Upper lobe of left lung (tissue), 6 donors: ENCODE measurements around the gene PCSK6. TPM values are rescaled to one million over a fixed set of nuclear protein-coding genes. Genes with fewer than 3 reads are reported as not detected.
A peak's percentile ranks its signal among the peaks of the same experiment; 100 is the strongest.

ENCODE experiments used
- ATAC-seq, 2 donors: fragments of 200-7000 bp; cut with Tn5 transposase; one replicate each; pipeline ENCODE4 v1.9.1; 2022; ENCODE audit warnings: mild to moderate bottlenecking in 2 of 2, moderate library complexity in 2 of 2; ENCODE audit not compliant: low FRiP score in 2 of 2
- DNase-seq, 2 donors: peaks; one replicate each; pipeline ENCODE4 v3.0.0-alpha.2; 2019 to 2020
- H3K27ac ChIP-seq, 4 donors: fragments of 200-600 bp; sonication (generic); one replicate each; pipeline ENCODE4 v1.5.1; 2016 to 2019
- H3K27me3 ChIP-seq, 4 donors: fragments of 200-600 bp; sonication (generic); one replicate each; pipeline ENCODE4 v1.5.1; 2017 to 2019
- H3K36me3 ChIP-seq, 4 donors: fragments of 200-600 bp; sonication (generic); one replicate each; pipeline ENCODE4 v1.5.1; 2016 to 2019
- H3K4me1 ChIP-seq, 4 donors: fragments of 200-600 bp; sonication (generic); one replicate each; pipeline ENCODE4 v1.5.1; 2018 to 2019
- H3K4me3 ChIP-seq, 4 donors: fragments of 200-600 bp; sonication (generic); one replicate each; pipeline ENCODE4 v1.5.1; 2017 to 2019; ENCODE audit warnings: mild to moderate bottlenecking in 2 of 4, moderate library complexity in 1 of 4
- H3K9me3 ChIP-seq, 4 donors: fragments of 200-600 bp; sonication (generic); one replicate each; pipeline ENCODE4 v1.5.1; 2018 to 2019
- EP300 ChIP-seq, 4 donors: sonication (generic); formaldehyde crosslinking; IDR thresholded peaks; one replicate each; pipeline ENCODE4 v1.5.1; 2017; ENCODE audit warnings: antibody characterized with exemption in 4 of 4, control low read depth in 2 of 4
- POLR2A ChIP-seq, 4 donors: fragments of 450-650 bp; IDR thresholded peaks; one replicate each; pipeline ENCODE4 v1.5.1; 2016 to 2017; ENCODE audit warnings: antibody characterized with exemption in 4 of 4, mild to moderate bottlenecking in 2 of 4
- POLR2AphosphoS5 ChIP-seq, 2 donors: sonication (generic); formaldehyde crosslinking; IDR thresholded peaks; one replicate each; pipeline ENCODE4 v1.5.1; 2017; ENCODE audit warnings: antibody characterized with exemption in 2 of 2
- WGBS, 2 donors: methylation state at CpG; one replicate each; pipeline ENCODE4 v1.1.5; 2017 to 2018; 5-methylcytosine and 5-hydroxymethylcytosine counted together
- total RNA-seq, 6 donors: library from RNA; depleted of rRNA in 4 of 6; stranded (reverse); fragments of >200 nt in 4 of 6; gene quantifications; one replicate each; pipeline versions ENCODE4 v1.1.0 to v1.2.1, GENCODE V29; 2016 to 2021
- TF ChIP-seq, protein P1 (sequence below), 6 experiments: fragments of 450-650 bp in 4 of 6; fragments of 200-600 bp in 2 of 6; sonication (generic) in 2 of 6; IDR thresholded peaks; one replicate each; pipeline ENCODE4 v1.5.1; 2016 to 2019; ENCODE audit warnings: antibody characterized with exemption in 6 of 6
- donor health status: DM: no; HTN: no; CAD: no; lungs with moderate emphysema.
- donor health status: DM: no; HTN: yes; CAD: no; lungs with severe emphysema.

PCSK6 gene
- total RNA-seq, 6 donors from 2014 or later, result 3.1 to 24.4 (median 5.5) TPM

DNA sequence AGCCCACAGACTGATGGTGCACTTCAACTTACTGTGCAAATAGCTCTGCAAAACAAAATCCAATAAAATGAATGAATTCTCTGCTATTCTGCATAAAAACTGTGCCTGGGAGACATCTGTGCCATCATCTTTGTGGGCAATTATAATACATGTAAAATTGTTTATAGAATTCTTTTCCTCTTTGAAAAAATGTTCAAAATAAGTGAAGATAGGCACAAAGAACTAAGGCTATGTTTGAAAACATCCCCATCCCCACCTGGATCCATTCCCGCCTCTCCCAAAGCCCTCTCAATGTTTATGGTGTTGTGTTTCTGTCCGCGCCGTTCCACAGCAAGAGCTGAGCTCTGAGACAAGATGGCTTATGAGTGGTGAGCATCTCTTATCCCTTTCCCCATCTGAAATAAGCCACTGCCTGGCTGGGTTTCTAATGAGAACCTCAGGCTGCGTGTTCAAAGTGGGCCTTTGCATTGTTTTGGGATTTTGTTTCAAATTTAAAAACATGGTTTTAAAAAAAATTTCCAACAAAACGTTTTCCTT is 172.1 kb downstream of the PCSK6 start:
- WGBS, 2 donors, result 86 to 92% methylated on average over 6 of the region's 6 CpGs
- H3K9me3 ChIP-seq, result no peaks in the 10 kb centered on the region
- H3K36me3 ChIP-seq, result no peaks in the 10 kb centered on the region
- no peaks in the 10 kb centered on the region for H3K27me3 ChIP-seq
- no peak for TF ChIP-seq POLR2AphosphoS5 (IDR thresholded peaks at IDR 0.05)
- TF ChIP-seq, protein P1, sequence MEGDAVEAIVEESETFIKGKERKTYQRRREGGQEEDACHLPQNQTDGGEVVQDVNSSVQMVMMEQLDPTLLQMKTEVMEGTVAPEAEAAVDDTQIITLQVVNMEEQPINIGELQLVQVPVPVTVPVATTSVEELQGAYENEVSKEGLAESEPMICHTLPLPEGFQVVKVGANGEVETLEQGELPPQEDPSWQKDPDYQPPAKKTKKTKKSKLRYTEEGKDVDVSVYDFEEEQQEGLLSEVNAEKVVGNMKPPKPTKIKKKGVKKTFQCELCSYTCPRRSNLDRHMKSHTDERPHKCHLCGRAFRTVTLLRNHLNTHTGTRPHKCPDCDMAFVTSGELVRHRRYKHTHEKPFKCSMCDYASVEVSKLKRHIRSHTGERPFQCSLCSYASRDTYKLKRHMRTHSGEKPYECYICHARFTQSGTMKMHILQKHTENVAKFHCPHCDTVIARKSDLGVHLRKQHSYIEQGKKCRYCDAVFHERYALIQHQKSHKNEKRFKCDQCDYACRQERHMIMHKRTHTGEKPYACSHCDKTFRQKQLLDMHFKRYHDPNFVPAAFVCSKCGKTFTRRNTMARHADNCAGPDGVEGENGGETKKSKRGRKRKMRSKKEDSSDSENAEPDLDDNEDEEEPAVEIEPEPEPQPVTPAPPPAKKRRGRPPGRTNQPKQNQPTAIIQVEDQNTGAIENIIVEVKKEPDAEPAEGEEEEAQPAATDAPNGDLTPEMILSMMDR (IDR thresholded peaks at IDR 0.05), result no peak
- TF ChIP-seq EP300 (IDR thresholded peaks at IDR 0.05), result no peak
- TF ChIP-seq POLR2A (IDR thresholded peaks at IDR 0.05), result no peak
- no peak for DNase-seq
- no peak overlapping the region for H3K27ac ChIP-seq
- H3K4me1 ChIP-seq, result peaks cover 0 to 10% (median 2%) of the 10 kb centered on the region in 4 donors
- ATAC-seq, result no peak
- H3K4me3 ChIP-seq, result no peak overlapping the region

DNA sequence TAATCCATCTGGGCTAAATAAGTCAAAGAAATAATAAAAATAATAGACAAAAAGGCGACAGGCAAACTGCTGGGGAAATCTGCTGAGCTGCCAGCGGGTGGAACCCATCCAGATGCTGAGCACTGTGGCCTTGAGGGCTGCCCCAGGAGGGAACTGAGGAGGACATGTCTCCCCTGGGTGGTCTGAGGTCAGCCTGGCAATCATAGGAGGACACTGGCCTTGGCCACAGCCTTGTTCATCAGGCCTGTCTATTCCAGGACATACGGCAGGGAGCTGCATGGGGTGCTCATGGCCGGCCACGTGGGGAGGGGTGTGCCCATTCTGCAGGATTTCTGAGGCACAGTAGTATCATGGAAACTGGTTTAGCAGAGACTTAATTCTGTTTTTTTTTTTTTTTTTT is 173.0 kb downstream of the PCSK6 start:
- no peaks in the 10 kb centered on the region for H3K36me3 ChIP-seq
- H3K27ac ChIP-seq, result no peak overlapping the region
- no peaks in the 10 kb centered on the region for H3K27me3 ChIP-seq
- H3K9me3 ChIP-seq, result no peaks in the 10 kb centered on the region
- no peak overlapping the region for H3K4me3 ChIP-seq
- peaks cover 0 to 10% (median 2%) of the 10 kb centered on the region in 4 donors for H3K4me1 ChIP-seq
- DNase-seq, result no peak
- ATAC-seq, result no peak
- whole genome bisulfite sequencing, 2 donors, result 87 to 90% methylated on average over 5 of the region's 5 CpGs
- TF ChIP-seq, protein P1 (IDR thresholded peaks at IDR 0.05), result no peak
- TF ChIP-seq POLR2A (IDR thresholded peaks at IDR 0.05) (no peak), EP300 (IDR thresholded peaks at IDR 0.05) (no peak), POLR2AphosphoS5 (IDR thresholded peaks at IDR 0.05) (no peak)

DNA sequence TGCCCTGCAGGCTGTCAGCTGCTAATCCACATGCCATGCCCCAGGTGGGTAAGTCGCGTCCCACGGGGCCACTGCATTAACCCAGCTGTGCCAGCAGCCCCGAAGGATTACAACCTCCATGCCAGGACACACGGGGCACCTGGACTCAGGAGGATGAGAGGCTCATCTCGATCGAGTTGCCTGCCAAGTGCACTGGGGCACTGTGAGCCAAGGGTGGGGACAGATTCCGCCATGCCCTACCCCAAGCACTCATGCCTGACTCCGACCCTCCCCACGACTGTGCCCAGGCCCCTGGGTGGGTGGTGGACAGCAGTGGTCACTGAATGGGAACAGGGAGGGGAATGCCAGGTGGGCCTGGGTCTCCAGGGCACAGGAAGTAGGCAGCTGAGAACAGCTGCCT is 173.8 kb downstream of the PCSK6 start:
- DNase-seq (no peak), ATAC-seq (peak in 1 of 2 donors; percentile 8)
- H3K36me3 ChIP-seq, result no peaks in the 10 kb centered on the region
- H3K27ac ChIP-seq, result no peak overlapping the region
- peaks cover 0 to 6% (median 2%) of the 10 kb centered on the region in 4 donors for H3K4me1 ChIP-seq
- H3K4me3 ChIP-seq, result no peak overlapping the region
- 81 to 95% methylated on average over 3 to 10 of the region's 10 CpGs for WGBS, 2 donors
- TF ChIP-seq, protein P1 (IDR thresholded peaks at IDR 0.05), result no peak
- TF ChIP-seq POLR2AphosphoS5 (IDR thresholded peaks at IDR 0.05), result no peak
- no peak for TF ChIP-seq POLR2A (IDR thresholded peaks at IDR 0.05)
- no peak for TF ChIP-seq EP300 (IDR thresholded peaks at IDR 0.05)
- H3K27me3 ChIP-seq, result no peaks in the 10 kb centered on the region
- no peaks in the 10 kb centered on the region for H3K9me3 ChIP-seq

DNA sequence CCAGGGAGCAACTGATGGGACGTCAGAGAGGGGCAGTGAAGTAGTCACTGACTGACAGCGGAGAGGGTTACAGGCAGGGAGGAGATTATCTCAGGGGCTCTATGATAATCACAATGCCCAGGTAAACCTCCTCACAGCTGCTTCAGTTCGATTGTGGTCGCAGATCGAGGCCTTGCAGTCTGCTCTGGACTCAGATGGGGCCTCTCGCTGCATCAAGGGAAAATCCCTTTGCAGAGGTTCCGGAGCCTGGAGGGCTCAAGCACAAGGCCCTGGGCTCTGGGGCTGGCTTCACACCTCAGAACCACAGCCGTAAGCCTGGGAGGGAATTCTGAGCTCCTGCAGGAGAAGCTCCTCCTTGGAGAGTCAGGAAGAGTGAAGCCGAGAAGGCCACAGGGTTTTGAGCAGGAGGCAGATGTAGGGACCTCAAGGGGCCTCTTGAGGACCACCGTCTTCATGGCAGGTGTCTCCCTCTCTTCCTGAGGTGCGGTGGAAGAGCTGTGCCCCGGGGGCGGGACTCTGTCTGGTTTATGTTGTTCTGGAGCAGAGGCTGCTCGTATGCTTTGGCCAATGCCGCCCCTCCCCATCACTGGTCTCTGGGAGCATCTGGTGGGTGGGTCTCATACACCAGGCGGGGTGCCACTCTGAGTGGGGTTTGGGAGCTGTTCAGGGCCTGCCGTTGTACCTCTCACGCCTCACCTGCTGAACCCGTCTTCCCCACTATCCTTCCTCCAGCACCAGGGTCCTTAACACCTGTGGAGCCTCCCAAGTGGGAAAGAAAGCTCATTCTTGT is 175.0 kb downstream of the PCSK6 start:
- no peak for DNase-seq
- TF ChIP-seq EP300 (IDR thresholded peaks at IDR 0.05), result no peak
- TF ChIP-seq POLR2A (IDR thresholded peaks at IDR 0.05), result no peak
- no peak for TF ChIP-seq POLR2AphosphoS5 (IDR thresholded peaks at IDR 0.05)
- TF ChIP-seq, protein P1 (IDR thresholded peaks at IDR 0.05), result no peak
- no peak overlapping the region for H3K4me3 ChIP-seq

More for the DNA sequence above, 175.0 kb downstream of the PCSK6 start:
- H3K4me1 ChIP-seq, result no peaks in the 10 kb centered on the region
- H3K27me3 ChIP-seq, result no peaks in the 10 kb centered on the region
- no peaks in the 10 kb centered on the region for H3K36me3 ChIP-seq
- 89 to 91% methylated on average over 13 to 19 of the region's 19 CpGs for WGBS, 2 donors
- no peaks in the 10 kb centered on the region for H3K9me3 ChIP-seq
- no peak overlapping the region for H3K27ac ChIP-seq
- no peak for ATAC-seq
